Lung microvascular endothelial cell (primary cell): ENCODE data around the gene HELZ2. TPM values are rescaled to one million over a fixed set of nuclear protein-coding genes. Genes with fewer than 3 reads are reported as not detected.

Experiments used
- DNase-seq, 2 donors: peaks; one replicate each; pipeline versions ENCODE4 v3.0.0 to v3.0.0-alpha.2; 2010; ENCODE audit warnings: low read depth in 2 of 2
- total RNA-seq: library from RNA; depleted of rRNA; stranded (reverse); fragments of >200 nt; gene quantifications from 2 replicates; pipeline ENCODE4 v1.2.1, GENCODE V29; 2014

The HELZ2 gene
- total RNA-seq, 1 donor from 2014 or later: 35.5 TPM

GRCh38 chr20:63527184-63527583, 46.9 kb downstream of the HELZ2 start:
- DNase-seq: no peak

- no peak for DNase-seq
Observed at GRCh38 chr20:63525971-63526370, 48.1 kb downstream of the HELZ2 start.

GRCh38 chr20:63525185-63525584, 48.9 kb downstream of the HELZ2 start:
- no peak for DNase-seq

Other genes with a start within 250 kb of the HELZ2 start
- gene CHRNA4, start 212.9 kb downstream of the HELZ2 start, total RNA-seq: 0.20 TPM in 1 of 2 replicates, not detected in the other
- not detected in 2 replicates for gene KCNQ2, start 101.6 kb downstream of the HELZ2 start, total RNA-seq
- gene EEF1A2, start 75.2 kb downstream of the HELZ2 start, total RNA-seq: 5.2 and 14.8 TPM in 2 replicates
- 16.3 and 21.2 TPM in 2 replicates for gene PPDPF, start 53.5 kb downstream of the HELZ2 start, total RNA-seq
- under 0.01 TPM in 1 of 2 replicates, not detected in the other for gene PTK6, start 36.9 kb downstream of the HELZ2 start, total RNA-seq
- gene SRMS, start 26.5 kb downstream of the HELZ2 start, total RNA-seq: not detected in 2 replicates
- gene FNDC11, start 20.1 kb downstream of the HELZ2 start, total RNA-seq: 0.87 and 2.6 TPM in 2 replicates
- 5.4 and 7.3 TPM in 2 replicates for gene GMEB2, start 52.9 kb upstream of the HELZ2 start, total RNA-seq
- under 0.01 and 1.1 TPM in 2 replicates for gene STMN3, start 79.2 kb upstream of the HELZ2 start, total RNA-seq
- 4.4 and 4.6 TPM in 2 replicates for gene RTEL1, start 84.1 kb upstream of the HELZ2 start, total RNA-seq
- gene TNFRSF6B, start 122.4 kb upstream of the HELZ2 start, total RNA-seq: 3.2 and 12.6 TPM in 2 replicates
- 22.7 and 31.2 TPM in 2 replicates for gene ARFRP1, start 133.7 kb upstream of the HELZ2 start, total RNA-seq
- gene ZGPAT, start 133.8 kb upstream of the HELZ2 start, total RNA-seq: 7.0 and 11.7 TPM in 2 replicates
- gene LIME1, start 162.4 kb upstream of the HELZ2 start, total RNA-seq: 0.87 and 1.4 TPM in 2 replicates
- gene SLC2A4RG, start 165.5 kb upstream of the HELZ2 start, total RNA-seq: 6.3 and 6.5 TPM in 2 replicates